Esophagus muscularis mucosa (tissue), 4 donors: ENCODE measurements around the gene CAPN14. TPM values are rescaled to one million over a fixed set of nuclear protein-coding genes. Genes with fewer than 3 reads are reported as not detected.

ENCODE experiments used
- DNase-seq: peaks from one replicate; pipeline ENCODE4 v3.0.0-alpha.2; 2017; ENCODE audit errors: extremely low spot score
- H3K27ac ChIP-seq, 4 donors: fragments of 200-600 bp; sonication (generic); replicated peaks in 1 of 4; 1 replicate in 3 of 4; 2 replicates in 1 of 4; pipeline ENCODE4 v1.5.1; 2016 to 2019; ENCODE audit warnings: mild to moderate bottlenecking in 1 of 4
- H3K27me3 ChIP-seq, 4 donors: fragments of 200-600 bp; sonication (generic); one replicate each; pipeline versions ENCODE4 v1.5.1 to v1.6.0; 2016 to 2019
- H3K36me3 ChIP-seq, 4 donors: fragments of 200-600 bp; sonication (generic); one replicate each; pipeline ENCODE4 v1.5.1; 2016 to 2019
- H3K4me1 ChIP-seq, 4 donors: fragments of 200-600 bp; sonication (generic); one replicate each; pipeline ENCODE4 v1.5.1; 2016 to 2019
- H3K4me3 ChIP-seq, 4 donors: fragments of 200-600 bp; sonication (generic); 1 replicate in 2 of 4; 2 replicates in 2 of 4; pipeline ENCODE4 v1.5.1; 2016 to 2019; ENCODE audit warnings: mild to moderate bottlenecking in 4 of 4, moderate library complexity in 1 of 4
- H3K9me3 ChIP-seq, 4 donors: fragments of 200-600 bp; sonication (generic); 1 replicate in 3 of 4; 2 replicates in 1 of 4; pipeline ENCODE4 v1.5.1; 2016 to 2019
- CTCF ChIP-seq, 3 experiments: fragments of 200-600 bp in 2 of 3; fragments of 450-650 bp in 1 of 3; sonication (generic) in 2 of 3; IDR thresholded peaks; one replicate each; pipeline ENCODE4 v1.5.1; 2017 to 2019; ENCODE audit warnings: antibody characterized with exemption in 3 of 3, mild to moderate bottlenecking in 2 of 3, moderate library complexity in 1 of 3
- EP300 ChIP-seq: sonication (generic); formaldehyde crosslinking; IDR thresholded peaks from one replicate; pipeline ENCODE4 v1.6.1; 2017; ENCODE audit warnings: antibody characterized with exemption
- POLR2A ChIP-seq: fragments of 450-650 bp; IDR thresholded peaks from one replicate; pipeline ENCODE4 v1.6.1; 2017; ENCODE audit warnings: antibody characterized with exemption, moderate library complexity, mild to moderate bottlenecking, low read depth
- POLR2AphosphoS5 ChIP-seq, 2 donors: sonication (generic); formaldehyde crosslinking; IDR thresholded peaks; one replicate each; pipeline ENCODE4 v1.6.1; 2017; ENCODE audit warnings: antibody characterized with exemption in 2 of 2
- WGBS: methylation state at CpG from one replicate; pipeline ENCODE4 v1.1.5; 2018; 5-methylcytosine and 5-hydroxymethylcytosine counted together
- intact Hi-C: fragments of 100-400 bp; cut with DNase I; formaldehyde crosslinking; loops from one replicate; pipeline ENCODE4 v1.15.1; 2023
- total RNA-seq, 4 donors: library from RNA; depleted of rRNA; stranded (reverse); fragments of >200 nt; gene quantifications; one replicate each; pipeline versions ENCODE4 v1.1.0 to v1.2.1, GENCODE V29; 2016

The CAPN14 gene
- total RNA-seq, 4 donors from 2014 or later, result 0.42 TPM; not detected in 3

DNA sequence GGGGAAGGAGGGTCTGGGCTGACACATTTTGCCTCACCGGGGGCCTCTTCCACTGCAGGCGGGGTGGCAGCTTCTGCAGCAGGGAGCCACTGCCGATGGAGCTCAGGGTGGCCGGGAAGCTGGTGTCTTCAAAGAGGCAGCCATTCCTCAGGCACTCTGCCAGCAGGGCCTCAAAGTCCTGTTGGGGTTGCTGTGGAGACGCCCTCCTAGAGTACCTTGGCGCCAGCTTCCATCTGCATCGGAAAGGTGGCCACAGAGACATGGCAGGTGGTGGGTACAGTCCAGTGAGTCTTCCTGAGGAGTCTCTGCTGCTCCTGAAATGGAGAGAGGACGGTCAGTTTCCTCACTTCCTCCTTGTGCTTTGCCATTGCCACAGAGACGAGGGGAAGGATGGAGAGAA is 12.1 kb downstream of the CAPN14 start:
- no peaks in the 10 kb centered on the region for H3K9me3 ChIP-seq
- WGBS, result 87% methylated on average over 9 of the region's 9 CpGs
- intact Hi-C loops, result no loop called here

DNA sequence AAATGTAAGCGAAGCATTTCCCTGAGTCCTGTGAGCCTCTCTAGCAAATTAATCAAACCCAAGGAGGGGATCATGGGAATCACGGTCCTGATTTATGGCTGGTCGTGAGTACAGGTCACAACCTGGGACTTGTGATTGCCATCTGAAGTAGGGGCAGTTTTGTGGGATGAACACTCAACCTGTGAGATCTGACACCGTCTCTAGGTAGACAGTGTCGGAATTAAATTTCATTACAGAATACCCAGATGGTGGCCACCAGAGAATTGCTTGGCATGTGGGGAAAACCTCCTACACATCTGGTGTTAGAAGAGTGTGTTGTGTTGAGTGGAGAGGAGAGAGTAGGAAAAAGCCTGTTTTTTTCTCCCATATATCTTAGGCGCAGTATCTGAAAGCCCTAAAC is 12.5 kb downstream of the CAPN14 start:
- Histone ChIP-seq H3K36me3 (no peaks in the 10 kb centered on the region), H3K4me1 (peaks cover 0 to 3% (median 0%) of the 10 kb centered on the region in 4 donors), H3K9me3 (no peaks in the 10 kb centered on the region), H3K27me3 (no peaks in the 10 kb centered on the region), H3K4me3 (no peak overlapping the region), H3K27ac (no peak overlapping the region)
- DNase-seq, result no peak
- intact Hi-C loops, result no loop called here
- WGBS, result 77% methylated on average over 6 of the region's 6 CpGs
- TF ChIP-seq POLR2A (no peak), EP300 (no peak), CTCF (IDR thresholded peaks at IDR 0.05) (no peak), POLR2AphosphoS5 (IDR thresholded peaks at IDR 0.05) (no peak)

More for the DNA sequence above, 12.1 kb downstream of the CAPN14 start:
- Histone ChIP-seq H3K4me3 (no peak overlapping the region), H3K27me3 (no peaks in the 10 kb centered on the region), H3K36me3 (no peaks in the 10 kb centered on the region), H3K27ac (no peak overlapping the region), H3K4me1 (peaks cover 0 to 3% (median 0%) of the 10 kb centered on the region in 4 donors)
- TF ChIP-seq CTCF (IDR thresholded peaks at IDR 0.05) (no peak), EP300 (no peak), POLR2AphosphoS5 (IDR thresholded peaks at IDR 0.05) (no peak), POLR2A (no peak)
- DNase-seq, result no peak

DNA sequence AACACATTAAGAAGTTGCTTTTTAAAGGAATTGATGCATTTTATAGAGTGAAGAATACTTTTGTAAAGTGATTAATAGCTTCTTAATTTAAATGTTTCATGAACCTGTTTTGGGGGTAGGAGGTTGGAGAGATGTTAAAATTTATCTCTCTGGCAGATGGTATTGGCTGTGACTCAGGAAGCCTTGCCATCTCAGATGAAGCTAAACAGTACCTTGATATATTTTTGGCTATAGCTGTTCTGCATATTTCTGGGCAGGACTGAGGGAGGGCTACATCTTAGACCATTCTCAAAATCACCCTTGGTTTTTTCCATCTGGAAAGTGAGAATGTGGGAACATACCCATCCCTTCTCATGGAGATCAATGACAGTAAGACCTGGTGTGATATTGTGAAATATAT is 13.4 kb downstream of the CAPN14 start:
- Histone ChIP-seq H3K27me3 (no peaks in the 10 kb centered on the region), H3K4me3 (no peak overlapping the region), H3K4me1 (peaks cover 0 to 3% (median 0%) of the 10 kb centered on the region in 4 donors), H3K27ac (no peak overlapping the region), H3K9me3 (no peaks in the 10 kb centered on the region), H3K36me3 (no peaks in the 10 kb centered on the region)
- intact Hi-C loops, result no loop called here
- DNase-seq, result no peak
- TF ChIP-seq EP300 (no peak), POLR2A (no peak), POLR2AphosphoS5 (IDR thresholded peaks at IDR 0.05) (no peak), CTCF (IDR thresholded peaks at IDR 0.05) (no peak)

- WGBS, result 96% methylated on average over 5 of the region's 5 CpGs
- Histone ChIP-seq H3K27ac (no peak overlapping the region), H3K4me1 (peaks cover 0 to 3% (median 0%) of the 10 kb centered on the region in 4 donors), H3K27me3 (no peaks in the 10 kb centered on the region), H3K9me3 (no peaks in the 10 kb centered on the region), H3K36me3 (no peaks in the 10 kb centered on the region), H3K4me3 (no peak overlapping the region)
- no peak for TF ChIP-seq EP300
- TF ChIP-seq POLR2A, result no peak
- no peak for TF ChIP-seq POLR2AphosphoS5 (IDR thresholded peaks at IDR 0.05)
- no peak for TF ChIP-seq CTCF (IDR thresholded peaks at IDR 0.05)
- intact Hi-C loops, result no loop called here
- DNase-seq, result no peak
Observed at GRCh38 chr2:31202833-31203232, 14.5 kb downstream of the CAPN14 start.

DNA sequence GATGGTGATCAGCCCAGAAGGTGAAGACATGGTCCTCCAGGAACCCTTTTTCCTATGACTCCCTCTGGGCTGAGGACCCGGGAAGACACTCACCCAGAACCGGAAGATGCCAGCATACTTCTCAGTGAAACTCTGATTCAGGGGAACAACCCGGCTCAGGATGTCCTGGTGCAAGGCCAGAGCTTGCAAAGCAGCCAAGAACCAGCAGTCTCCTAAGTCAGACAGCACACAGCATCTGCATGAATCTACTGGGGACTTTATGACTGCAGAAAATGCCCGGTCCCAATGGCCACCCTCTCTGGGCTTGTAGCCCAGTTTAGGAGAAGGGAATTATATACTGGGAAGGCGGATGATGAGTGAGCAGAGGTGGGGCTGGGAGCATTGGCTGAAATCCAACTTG is 15.3 kb downstream of the CAPN14 start:
- no peaks in the 10 kb centered on the region for H3K9me3 ChIP-seq
- peaks cover 0 to 3% (median 0%) of the 10 kb centered on the region in 4 donors for H3K4me1 ChIP-seq
- no peak for DNase-seq
- 67% methylated on average over 5 of the region's 5 CpGs for WGBS
- H3K27me3 ChIP-seq, result no peaks in the 10 kb centered on the region
- H3K27ac ChIP-seq, result no peak overlapping the region
- H3K4me3 ChIP-seq, result no peak overlapping the region
- no peak for TF ChIP-seq POLR2AphosphoS5 (IDR thresholded peaks at IDR 0.05)
- TF ChIP-seq EP300, result no peak
- TF ChIP-seq CTCF (IDR thresholded peaks at IDR 0.05), result no peak
- no peak for TF ChIP-seq POLR2A
- intact Hi-C loops, result no loop called here
- H3K36me3 ChIP-seq, result no peaks in the 10 kb centered on the region
